Measurements from ENCODE around the gene SAMD8. TPM values are rescaled to one million over a fixed set of nuclear protein-coding genes. Genes with fewer than 3 reads are reported as not detected.

Gene SAMD8
- total and polyA plus RNA-seq, 10 of the 15 experiments (the other 5 are each of a cell fraction or from before 2014, with no cell fraction given): 2.8 to 26.0 (median 9.3) TPM

GRCh38 chr10:75106242-75106641, 5.2 kb upstream of the SAMD8 start:
- H3K27me3 ChIP-seq (replicated peaks in 1 of 2; ENCODE audit: control insufficient read depth in 2 of 2, insufficient read depth in 2 of 2, low read length in 1 of 2): no peaks in the 10 kb centered on the region
- WGBS (ENCODE audit: insufficient coverage, insufficient replicate concordance, low lambda C conversion rate, missing lambda C conversion rate): 48% methylated on average over 8 of the region's 8 CpGs
- peak; percentile 37 for TF ChIP-seq RUNX3 (IDR thresholded peaks at IDR 0.05; ENCODE audit: low read length)
- no peak for TF ChIP-seq BRCA1 (IDR thresholded peaks at IDR 0.05; ENCODE audit: low read depth, low read length)
- no peak for TF ChIP-seq NKRF (conservative IDR thresholded peaks at IDR 0.05)
- TF ChIP-seq JUNB (IDR thresholded peaks at IDR 0.05): no peak
- no peak for TF ChIP-seq EED (IDR thresholded peaks at IDR 0.05; ENCODE audit: low read depth)
- TF ChIP-seq SUZ12 (IDR thresholded peaks at IDR 0.05; ENCODE audit: unreplicated experiment): no peak
- TF ChIP-seq IRF4 (IDR thresholded peaks at IDR 0.05; ENCODE audit: low read depth, low read length): 0 out of 2 replicates have a peak, but pooled peaks have one; percentile 21
- TF ChIP-seq ZBTB40 (IDR thresholded peaks at IDR 0.05; ENCODE audit: borderline replicate concordance): no peak
- peak; percentile 38; the same call in 1 of the 3 replicates for TF ChIP-seq POU2F2 (IDR thresholded peaks at IDR 0.05; ENCODE audit: borderline replicate concordance, low read depth, low read length)
- no peak for TF ChIP-seq ZBED1 (IDR thresholded peaks at IDR 0.05; ENCODE audit: borderline replicate concordance)
- 0 out of 4 replicates have a peak, but pooled peaks of 1 of the 2 experiments have one; percentile 31 for TF ChIP-seq IKZF2 (IDR thresholded peaks at IDR 0.05)
- TF ChIP-seq SUPT20H (IDR thresholded peaks at IDR 0.05; ENCODE audit: borderline replicate concordance, control insufficient read depth, low read depth, low read length): no peak
- TF ChIP-seq BCL11A (IDR thresholded peaks at IDR 0.05; ENCODE audit: low read depth, low read length): 0 out of 2 replicates have a peak, but pooled peaks have one; percentile 30
- TF ChIP-seq STAT1 (conservative IDR thresholded peaks at IDR 0.05): no peak
- TF ChIP-seq YY1 (IDR thresholded peaks at IDR 0.05; ENCODE audit: low read depth, low read length): peak; percentile 34; the same call in 1 of the 2 replicates
- no peak for TF ChIP-seq POLR2A (IDR thresholded peaks at IDR 0.05; ENCODE audit: low read depth, low read length)
- no peak for TF ChIP-seq TARDBP (IDR thresholded peaks at IDR 0.05; ENCODE audit: borderline replicate concordance)
- TF ChIP-seq RFX5 (IDR thresholded peaks at IDR 0.05; ENCODE audit: low read depth, low read length): no peak
- no peaks in the 10 kb centered on the region for H3K79me2 ChIP-seq (ENCODE audit: control insufficient read depth, insufficient read depth, low read length)
- no peak overlapping the region for H3K9ac ChIP-seq (ENCODE audit: control insufficient read depth, insufficient read depth, low read length)
- H2AFZ ChIP-seq (ENCODE audit: control insufficient read depth, low read depth, low read length): peak overlapping the region; percentile 29; the same call in 1 of the 2 replicates
- ChIA-PET POLR2A (no interaction called here), SMC1A (ENCODE audit: uncharacterized antibody, unreplicated experiment) (interaction anchor here (0.8 to 1.4 kb wide), 6 partner anchors 13 to 839 kb away, joined by 3 to 4 read pairs (median 4); no protein-coding TSS in a partner anchor), CTCF (interaction anchor here (0.9 to 2.0 kb wide), 4 partner anchors 8 to 864 kb away, joined by 3 to 6 read pairs (median 4); no protein-coding TSS in a partner anchor), RAD21 (ENCODE audit: unreplicated experiment) (interaction anchor here (0.6 to 1.0 kb wide), 2 partner anchors 129 to 1226 kb away, joined by 3 to 5 read pairs; partner anchors contain the start of gene COMTD1)
- 0 out of 2 replicates have a peak overlapping the region, but pooled peaks have one; percentile 3 for H3K4me2 ChIP-seq (ENCODE audit: control insufficient read depth, insufficient read depth)
- H3K4me3 ChIP-seq: no peak overlapping the region
- no peaks in the 10 kb centered on the region for H4K20me1 ChIP-seq (ENCODE audit: control insufficient read depth, insufficient read depth)
- intact Hi-C loops (cut with micrococcal nuclease; ENCODE audit: unreplicated experiment): loop anchor here (10.0 kb wide), 2 partner anchors 521 to 681 kb away; no protein-coding TSS in a partner anchor
- H3K4me1 ChIP-seq (ENCODE audit: control insufficient read depth, insufficient read depth, low read length): peaks cover 19% of the 10 kb centered on the region
- H3K27ac ChIP-seq (ENCODE audit: control insufficient read depth, insufficient read depth): no peak overlapping the region
- in situ Hi-C loops (cut with MboI): no loop called here
- H3K36me3 ChIP-seq (ENCODE audit: control insufficient read depth in 2 of 2, insufficient read depth in 2 of 2, low read length in 1 of 2): no peaks in the 10 kb centered on the region
- H3K9me3 ChIP-seq (replicated peaks; ENCODE audit: control insufficient read depth, insufficient read depth, low read length): no peaks in the 10 kb centered on the region
- no peak for FAIRE-seq
- BruUV-seq (replicated peaks): no TSS peak
- DNase-seq (ENCODE audit: low read depth, low spot score): no peak
- ATAC-seq: no peak

Data from GM12878 (cell line).